WI38 (cell line): ENCODE data around the gene KCNQ4.

ENCODE experiments used
- H3K4me3 ChIP-seq: 2 replicates; pipeline ENCODE4 v1.5.1; 2011; ENCODE audit warnings: low read depth, mild to moderate bottlenecking, control low read depth, low read length
- TF ChIP-seq, protein P1 (sequence below): IDR thresholded peaks from 2 replicates; pipeline ENCODE4 v1.5.1; 2012; ENCODE audit warnings: low read depth, mild to moderate bottlenecking, control low read depth, low read length

KCNQ4 gene

DNA sequence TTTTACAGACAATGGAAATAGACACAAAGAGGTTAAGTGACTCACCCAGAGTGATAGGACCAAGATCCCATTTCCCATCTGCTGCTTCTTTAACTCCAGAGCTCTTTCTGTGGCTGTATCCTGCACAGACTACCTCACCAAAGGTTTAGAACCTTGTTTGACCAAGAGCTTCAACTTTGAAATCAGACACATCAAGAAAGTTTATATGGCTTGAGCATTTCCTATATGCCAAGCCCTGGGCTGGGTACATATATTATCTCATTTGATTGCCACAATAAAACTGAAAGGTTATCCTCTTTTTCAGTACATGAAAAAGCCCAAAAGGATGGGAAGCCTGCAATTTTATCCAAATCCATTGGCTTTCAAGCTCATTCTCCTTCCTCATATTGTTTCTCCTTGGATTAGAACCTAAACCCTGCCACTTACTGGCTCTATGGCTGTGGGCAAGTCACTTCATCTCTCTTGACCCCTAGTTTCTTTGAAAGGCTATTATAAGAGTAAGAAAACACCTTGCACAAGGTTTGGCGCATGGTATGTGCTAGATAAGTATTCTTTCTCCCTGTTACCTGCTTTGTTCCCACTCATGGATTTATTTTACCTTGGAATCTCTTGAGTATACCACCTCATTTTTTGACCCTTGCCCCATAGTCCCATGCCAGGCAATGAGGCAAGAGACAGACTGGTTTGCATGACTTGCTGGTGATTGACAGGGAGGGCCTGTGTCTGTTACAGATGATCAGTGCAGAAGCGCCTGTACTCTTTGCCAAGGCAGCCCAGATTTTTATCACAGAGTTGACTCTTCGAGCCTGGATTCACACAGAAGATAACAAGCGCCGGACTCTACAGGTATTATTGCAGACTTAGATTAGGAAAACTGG, 34.5 kb upstream of the KCNQ4 start:
- TF ChIP-seq, protein P1, sequence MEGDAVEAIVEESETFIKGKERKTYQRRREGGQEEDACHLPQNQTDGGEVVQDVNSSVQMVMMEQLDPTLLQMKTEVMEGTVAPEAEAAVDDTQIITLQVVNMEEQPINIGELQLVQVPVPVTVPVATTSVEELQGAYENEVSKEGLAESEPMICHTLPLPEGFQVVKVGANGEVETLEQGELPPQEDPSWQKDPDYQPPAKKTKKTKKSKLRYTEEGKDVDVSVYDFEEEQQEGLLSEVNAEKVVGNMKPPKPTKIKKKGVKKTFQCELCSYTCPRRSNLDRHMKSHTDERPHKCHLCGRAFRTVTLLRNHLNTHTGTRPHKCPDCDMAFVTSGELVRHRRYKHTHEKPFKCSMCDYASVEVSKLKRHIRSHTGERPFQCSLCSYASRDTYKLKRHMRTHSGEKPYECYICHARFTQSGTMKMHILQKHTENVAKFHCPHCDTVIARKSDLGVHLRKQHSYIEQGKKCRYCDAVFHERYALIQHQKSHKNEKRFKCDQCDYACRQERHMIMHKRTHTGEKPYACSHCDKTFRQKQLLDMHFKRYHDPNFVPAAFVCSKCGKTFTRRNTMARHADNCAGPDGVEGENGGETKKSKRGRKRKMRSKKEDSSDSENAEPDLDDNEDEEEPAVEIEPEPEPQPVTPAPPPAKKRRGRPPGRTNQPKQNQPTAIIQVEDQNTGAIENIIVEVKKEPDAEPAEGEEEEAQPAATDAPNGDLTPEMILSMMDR, result no peak
- no peak overlapping the region for H3K4me3 ChIP-seq

DNA sequence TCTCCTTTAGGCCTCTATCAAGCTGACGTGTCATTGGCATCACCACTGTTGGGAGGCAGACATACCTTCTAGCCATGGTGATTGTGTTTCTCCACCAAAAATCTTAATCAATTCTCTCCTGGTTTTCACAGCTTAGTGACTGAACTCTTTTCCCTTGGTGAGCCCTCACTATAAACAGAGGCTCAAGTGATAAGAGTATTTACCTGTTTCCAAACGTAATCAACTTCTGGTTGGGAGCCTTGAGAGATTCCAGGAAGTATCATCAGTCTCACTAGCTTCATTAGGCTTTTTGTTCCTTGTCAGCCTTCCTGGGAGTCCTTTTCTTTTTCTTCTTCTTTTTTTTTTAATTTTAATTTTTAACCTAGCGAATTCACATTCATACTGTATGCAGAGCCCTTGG, 33.8 kb upstream of the KCNQ4 start:
- TF ChIP-seq, protein P1, result no peak
- H3K4me3 ChIP-seq, result no peak overlapping the region

DNA sequence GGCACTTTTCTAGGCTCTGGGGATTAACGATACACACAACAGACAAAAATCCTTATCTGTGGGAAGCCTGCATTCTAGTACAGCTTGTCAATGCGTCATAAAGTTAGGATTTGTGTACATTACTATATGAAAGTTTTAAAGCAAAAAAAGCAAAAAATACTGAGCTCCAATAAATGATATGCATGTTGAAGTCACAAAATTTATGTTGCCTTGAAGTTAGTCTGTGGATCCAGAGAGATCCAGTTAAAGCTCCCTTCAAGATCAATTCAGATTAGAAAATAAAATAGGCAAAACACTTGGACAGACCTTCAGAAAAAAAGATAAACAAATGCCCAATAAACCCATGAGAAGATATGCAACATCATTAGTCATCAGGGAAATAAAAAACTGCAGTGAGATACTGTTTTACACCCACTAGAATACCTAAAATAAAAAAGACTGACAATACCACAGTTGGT, 33.1 kb upstream of the KCNQ4 start:
- TF ChIP-seq, protein P1, result no peak
- no peak overlapping the region for H3K4me3 ChIP-seq

DNA sequence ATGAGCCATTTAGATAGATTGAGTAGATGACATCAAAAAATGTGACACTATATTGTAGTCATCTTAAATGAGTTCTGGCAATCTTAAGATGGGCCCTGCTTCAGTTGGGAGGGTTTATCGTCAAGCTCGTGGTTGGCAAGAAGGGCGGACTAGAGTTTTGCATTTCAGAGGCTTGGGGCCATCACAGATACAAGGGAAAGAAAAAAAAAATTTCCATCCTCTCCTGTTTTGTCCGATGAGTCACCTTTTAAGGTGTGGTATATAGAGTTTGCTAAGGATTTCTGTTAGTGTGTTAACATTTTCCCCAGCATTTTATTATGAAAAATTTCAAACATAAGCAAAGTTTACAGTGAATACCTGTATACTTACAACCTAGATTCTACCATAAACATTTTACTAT, 31.8 kb upstream of the KCNQ4 start:
- no peak overlapping the region for H3K4me3 ChIP-seq
- TF ChIP-seq, protein P1, result no peak

DNA sequence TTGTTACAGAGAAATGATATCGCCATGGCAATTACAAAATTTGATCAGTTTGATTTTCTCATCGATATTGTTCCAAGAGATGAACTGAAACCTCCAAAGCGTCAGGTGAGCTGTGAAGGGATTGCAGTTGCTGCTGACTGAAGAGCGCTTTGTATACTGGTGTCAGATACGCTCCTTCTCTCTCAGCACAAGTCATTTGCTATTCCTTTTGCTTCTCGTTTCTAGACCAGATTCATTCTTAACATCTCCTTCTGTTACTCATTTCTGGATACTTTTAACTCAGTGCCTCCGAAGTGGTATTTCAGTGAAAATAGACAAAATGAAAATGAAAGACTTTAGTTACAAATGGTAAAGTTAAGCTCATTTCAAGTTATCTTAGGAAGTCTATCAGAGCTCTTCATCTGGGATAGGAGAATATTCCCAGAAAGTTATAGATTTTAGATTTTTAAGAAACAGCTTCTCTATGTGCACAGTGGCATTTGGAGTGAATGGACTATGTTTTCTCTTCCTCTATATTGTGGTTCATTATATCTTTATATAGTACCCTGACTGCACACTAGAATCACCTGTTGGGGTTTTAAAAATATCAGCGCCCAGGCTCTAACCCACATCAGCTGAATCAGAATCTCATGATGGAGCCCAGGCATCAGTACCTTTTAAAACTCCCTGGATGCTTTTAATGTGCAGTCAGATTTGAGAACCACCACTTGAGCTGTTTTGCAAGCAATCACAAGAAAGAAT, 30.3 kb upstream of the KCNQ4 start:
- no peak overlapping the region for H3K4me3 ChIP-seq
- TF ChIP-seq, protein P1, result no peak

DNA sequence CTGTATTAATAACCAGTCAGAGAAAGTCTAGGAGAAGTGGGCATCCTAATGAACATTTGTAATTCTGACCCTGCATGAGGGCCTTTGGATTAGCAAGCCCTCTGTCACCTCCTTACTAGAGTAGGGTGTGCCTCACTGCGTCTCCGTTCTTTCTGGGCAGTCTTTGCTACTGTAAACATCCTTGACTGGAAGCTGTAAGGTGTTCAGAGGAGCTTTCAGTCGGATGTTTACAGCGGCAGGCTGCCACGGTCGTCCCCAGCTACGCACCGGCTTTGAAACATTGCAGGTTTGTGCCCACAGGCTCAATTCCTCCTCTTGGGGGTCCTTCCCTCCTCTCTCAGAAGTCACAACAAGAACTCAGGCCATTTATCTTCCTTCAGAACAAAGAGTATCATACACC, 29.4 kb upstream of the KCNQ4 start:
- TF ChIP-seq, protein P1, result no peak
- no peak overlapping the region for H3K4me3 ChIP-seq

DNA sequence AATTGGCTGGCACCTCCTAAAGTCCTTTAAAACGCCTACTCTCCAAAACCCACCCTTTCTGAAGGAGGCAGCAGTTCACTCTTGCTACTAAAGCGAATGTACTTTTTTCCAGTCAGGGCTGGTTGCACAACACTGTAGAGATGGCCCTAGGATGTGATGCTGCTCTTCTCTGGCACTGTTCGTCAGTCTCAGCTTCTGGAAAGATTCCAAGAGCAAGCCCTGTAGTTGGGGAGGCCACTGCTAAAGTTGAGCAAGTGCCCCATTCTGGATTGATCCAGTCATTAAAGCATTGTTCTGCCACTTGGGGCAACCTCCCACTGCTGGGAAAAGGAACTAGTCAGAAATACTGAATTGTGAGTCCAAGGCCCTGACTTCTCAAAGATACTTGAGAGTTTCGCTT, 28.5 kb upstream of the KCNQ4 start:
- no peak overlapping the region for H3K4me3 ChIP-seq
- TF ChIP-seq, protein P1, result no peak
